IMR-90 (cell line): ENCODE data around the gene PRR13.

Source experiments
- POLR2A ChIP-seq: IDR thresholded peaks from 2 replicates; pipeline ENCODE4 v1.6.1; 2012; ENCODE audit warnings: mild to moderate bottlenecking, low read depth, low read length
- RAD21 ChIP-seq: IDR thresholded peaks from 2 replicates; pipeline ENCODE4 v1.6.1; 2012; ENCODE audit warnings: low read length, improper control_type of control experiment
- RCOR1 ChIP-seq: IDR thresholded peaks from 2 replicates; pipeline ENCODE4 v1.6.1; 2012; ENCODE audit warnings: mild to moderate bottlenecking, low read length, improper control_type of control experiment; ENCODE audit not compliant: insufficient replicate concordance
- RFX5 ChIP-seq: IDR thresholded peaks from 2 replicates; pipeline ENCODE4 v1.8.0; 2012; ENCODE audit warnings: low read depth, mild to moderate bottlenecking, low read length, moderate library complexity
- TF ChIP-seq, protein P1 (sequence below): conservative IDR thresholded peaks from 2 replicates; pipeline ENCODE4 v1.5.1; 2012; ENCODE audit warnings: mild to moderate bottlenecking, low read depth, low read length, improper control_type of control experiment

DNA sequence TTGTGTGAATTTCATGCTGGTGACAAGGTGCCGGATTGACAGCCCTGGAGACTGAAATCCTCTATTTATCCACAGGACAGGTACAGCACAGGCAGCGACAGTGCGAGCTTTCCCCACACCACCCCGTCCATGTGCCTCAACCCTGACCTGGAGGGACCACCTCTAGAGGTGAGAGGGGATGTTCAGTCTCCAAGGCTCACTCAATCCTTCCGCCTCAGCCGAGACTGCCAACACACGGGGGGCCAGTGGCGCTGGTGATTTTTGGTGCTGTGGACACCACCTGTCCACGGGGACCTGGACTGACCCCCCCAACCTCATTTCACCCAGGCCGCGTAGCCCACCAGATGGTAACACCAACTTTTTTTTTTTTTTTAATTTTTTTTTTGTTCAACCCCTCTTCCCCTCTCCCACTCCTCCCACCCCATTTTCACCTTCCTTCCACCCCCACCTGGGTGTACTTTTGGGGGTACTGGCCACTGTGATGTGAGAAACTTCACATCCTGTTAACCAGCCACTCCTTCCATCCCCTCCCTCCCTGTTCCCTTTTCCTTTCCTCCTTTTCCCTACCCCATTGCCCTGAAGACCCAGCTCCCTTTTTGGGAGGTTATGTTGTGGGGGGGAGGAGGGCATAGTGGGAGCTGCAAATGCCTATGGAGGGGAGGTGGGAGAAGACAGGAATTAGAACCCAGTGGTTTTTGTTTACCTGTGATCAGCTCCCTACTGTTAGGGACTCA is 23.3 kb downstream of the PRR13 start:
- TF ChIP-seq, protein P1, sequence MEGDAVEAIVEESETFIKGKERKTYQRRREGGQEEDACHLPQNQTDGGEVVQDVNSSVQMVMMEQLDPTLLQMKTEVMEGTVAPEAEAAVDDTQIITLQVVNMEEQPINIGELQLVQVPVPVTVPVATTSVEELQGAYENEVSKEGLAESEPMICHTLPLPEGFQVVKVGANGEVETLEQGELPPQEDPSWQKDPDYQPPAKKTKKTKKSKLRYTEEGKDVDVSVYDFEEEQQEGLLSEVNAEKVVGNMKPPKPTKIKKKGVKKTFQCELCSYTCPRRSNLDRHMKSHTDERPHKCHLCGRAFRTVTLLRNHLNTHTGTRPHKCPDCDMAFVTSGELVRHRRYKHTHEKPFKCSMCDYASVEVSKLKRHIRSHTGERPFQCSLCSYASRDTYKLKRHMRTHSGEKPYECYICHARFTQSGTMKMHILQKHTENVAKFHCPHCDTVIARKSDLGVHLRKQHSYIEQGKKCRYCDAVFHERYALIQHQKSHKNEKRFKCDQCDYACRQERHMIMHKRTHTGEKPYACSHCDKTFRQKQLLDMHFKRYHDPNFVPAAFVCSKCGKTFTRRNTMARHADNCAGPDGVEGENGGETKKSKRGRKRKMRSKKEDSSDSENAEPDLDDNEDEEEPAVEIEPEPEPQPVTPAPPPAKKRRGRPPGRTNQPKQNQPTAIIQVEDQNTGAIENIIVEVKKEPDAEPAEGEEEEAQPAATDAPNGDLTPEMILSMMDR, result no peak
- TF ChIP-seq POLR2A, result no peak
- TF ChIP-seq RAD21, result no peak
- no peak for TF ChIP-seq RFX5
- no peak for TF ChIP-seq RCOR1
